GM12874 (cell line): ENCODE results near the gene ADGRA1.

Experiments used
- TF ChIP-seq, protein P1 (sequence below): IDR thresholded peaks from 2 replicates; pipeline ENCODE4 v1.5.1; 2011; ENCODE audit warnings: low read depth, mild to moderate bottlenecking, control low read depth, low read length, moderate library complexity; ENCODE audit not compliant: insufficient read depth

Gene ADGRA1

DNA sequence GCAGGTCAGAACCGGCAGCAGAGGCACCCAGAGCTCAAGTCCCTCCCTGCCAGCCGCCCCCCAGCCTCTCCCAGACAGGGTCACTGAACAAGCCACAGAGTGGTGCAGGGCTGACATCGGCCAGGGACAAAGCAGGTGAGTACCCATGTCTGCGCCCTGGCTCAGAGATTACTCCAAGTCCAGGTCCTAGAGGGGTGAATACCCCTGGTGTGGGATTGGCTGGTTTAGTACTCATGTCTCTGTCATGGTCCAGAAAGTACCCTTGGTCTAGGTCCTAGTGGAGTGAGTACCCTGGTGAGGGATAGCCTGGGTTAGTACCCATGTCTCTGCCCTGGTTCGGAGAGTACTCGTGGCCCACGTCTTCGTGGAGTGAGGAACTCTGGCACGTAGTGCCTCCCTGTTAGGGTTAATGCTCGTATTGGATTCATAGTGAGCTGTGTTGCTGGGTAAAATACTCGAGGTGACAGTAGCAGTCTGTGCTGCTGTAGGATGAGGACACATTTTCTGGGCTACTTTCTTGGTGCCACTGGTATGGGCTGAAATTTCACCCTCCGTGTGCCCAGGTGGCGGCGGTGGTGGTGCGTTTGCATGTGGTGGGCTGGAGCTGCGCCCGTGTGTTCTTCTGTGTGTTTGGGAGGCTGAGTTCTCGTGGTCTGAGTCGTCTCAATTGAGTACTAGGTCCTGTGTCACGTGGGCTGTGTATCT, 46.8 kb downstream of the ADGRA1 start:
- TF ChIP-seq, protein P1, sequence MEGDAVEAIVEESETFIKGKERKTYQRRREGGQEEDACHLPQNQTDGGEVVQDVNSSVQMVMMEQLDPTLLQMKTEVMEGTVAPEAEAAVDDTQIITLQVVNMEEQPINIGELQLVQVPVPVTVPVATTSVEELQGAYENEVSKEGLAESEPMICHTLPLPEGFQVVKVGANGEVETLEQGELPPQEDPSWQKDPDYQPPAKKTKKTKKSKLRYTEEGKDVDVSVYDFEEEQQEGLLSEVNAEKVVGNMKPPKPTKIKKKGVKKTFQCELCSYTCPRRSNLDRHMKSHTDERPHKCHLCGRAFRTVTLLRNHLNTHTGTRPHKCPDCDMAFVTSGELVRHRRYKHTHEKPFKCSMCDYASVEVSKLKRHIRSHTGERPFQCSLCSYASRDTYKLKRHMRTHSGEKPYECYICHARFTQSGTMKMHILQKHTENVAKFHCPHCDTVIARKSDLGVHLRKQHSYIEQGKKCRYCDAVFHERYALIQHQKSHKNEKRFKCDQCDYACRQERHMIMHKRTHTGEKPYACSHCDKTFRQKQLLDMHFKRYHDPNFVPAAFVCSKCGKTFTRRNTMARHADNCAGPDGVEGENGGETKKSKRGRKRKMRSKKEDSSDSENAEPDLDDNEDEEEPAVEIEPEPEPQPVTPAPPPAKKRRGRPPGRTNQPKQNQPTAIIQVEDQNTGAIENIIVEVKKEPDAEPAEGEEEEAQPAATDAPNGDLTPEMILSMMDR, result no peak

GRCh38 chr10:133135116-133135465, 47.4 kb downstream of the ADGRA1 start:
- TF ChIP-seq, protein P1, result no peak

DNA sequence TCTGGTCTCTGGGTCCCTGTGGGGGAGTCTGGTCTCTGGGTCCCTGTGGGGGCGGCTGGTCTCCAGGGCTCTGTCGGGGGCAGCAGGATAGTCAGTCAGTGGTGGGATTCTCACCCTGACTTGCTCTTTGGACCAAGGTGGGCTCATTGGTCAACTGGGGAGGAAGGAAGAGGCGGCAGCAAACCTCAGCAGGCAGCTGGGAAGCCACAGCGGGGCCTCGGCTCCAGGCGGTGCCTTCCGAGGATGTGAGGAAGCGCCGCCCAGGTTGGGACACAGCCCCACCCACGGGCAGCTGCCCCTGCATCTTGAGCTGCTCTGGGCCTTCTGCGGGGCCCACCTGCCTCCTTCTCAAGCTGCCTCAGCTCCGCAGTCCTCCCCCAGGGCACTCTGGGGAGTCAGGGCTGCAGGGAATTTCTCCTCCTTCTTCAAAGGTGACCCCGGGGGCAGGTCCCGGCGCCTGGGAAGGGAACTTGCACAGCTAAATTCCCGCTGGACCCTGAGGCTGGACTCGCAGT, 51.9 kb downstream of the ADGRA1 start:
- TF ChIP-seq, protein P1, result no peak

DNA sequence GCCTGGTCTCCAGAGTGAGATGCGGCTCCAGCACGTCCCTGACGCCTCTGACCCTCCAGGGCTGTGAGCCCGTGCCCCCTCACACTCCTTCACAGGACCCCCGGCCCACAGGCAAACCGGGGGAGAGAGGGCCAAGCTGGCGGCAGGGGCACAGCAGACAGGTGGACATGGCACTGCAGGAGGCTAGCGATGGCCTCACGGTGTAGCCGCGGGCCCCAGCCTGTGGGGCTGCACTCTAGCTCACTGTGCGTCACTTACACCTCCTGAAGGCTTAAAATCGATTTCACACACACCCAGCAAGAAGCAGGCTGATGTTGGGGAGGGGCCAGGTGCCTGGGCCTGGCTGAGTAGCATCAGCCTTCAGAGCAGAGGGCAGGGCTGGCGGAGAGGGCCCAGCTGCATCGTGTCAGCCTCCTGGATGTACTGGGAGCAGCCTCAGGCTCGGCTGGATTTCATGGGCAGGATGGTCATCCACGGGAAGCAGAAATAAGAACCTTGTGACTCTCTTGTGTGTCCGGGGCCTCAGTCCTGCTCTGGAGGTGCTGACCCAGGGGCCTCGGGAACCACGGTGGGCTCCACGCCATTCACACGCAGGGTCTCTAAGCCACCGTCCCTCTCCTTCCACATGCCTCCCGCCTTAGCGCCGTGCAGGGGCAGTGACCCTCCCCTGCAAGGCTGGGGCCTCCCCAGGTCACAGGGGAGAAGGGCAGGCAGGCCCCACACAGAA, 52.9 kb downstream of the ADGRA1 start:
- TF ChIP-seq, protein P1, result no peak

- TF ChIP-seq, protein P1, result no peak
These were observed 53.6 kb downstream of the ADGRA1 start for GRCh38 chr10:133141144-133141957.

- TF ChIP-seq, protein P1, result no peak
These were observed 54.2 kb downstream of the ADGRA1 start for GRCh38 chr10:133141958-133142340.

DNA sequence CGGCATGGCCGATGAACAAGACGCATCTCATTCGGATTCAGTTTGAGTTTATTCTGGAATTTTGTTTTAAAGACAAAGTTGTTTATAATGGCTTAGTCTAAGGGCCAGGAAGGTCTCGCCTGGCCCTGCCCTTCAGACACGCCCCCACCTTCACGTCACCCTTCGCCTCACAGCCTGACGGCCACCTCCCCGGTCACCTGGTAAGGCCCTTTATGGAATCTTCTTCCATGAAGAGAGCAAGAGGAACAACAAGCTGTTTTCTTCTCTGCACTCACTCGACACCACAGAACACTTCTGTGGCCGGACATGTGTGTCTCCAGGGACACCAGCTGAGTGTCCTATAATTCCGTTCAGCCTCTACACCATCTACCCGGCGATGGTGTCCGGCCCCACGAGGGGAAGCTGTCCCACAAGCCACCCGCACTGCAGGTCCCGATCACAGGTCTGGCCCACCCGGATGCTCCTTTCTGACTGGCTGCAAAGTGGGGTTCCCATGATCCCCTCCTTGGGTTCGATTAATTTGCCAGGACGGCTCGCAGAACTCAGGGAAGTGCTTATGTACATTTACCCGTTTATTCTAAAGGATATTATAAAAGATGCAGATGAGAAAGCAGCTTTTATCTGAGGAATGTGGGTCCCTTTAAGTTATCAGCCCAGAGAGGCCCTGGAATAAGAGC, 54.9 kb downstream of the ADGRA1 start:
- TF ChIP-seq, protein P1, result no peak
